ENCODE data around the gene TBC1D14. TPM values are rescaled to one million over a fixed set of nuclear protein-coding genes. Genes with fewer than 3 reads are reported as not detected.

TBC1D14 gene
- total and polyA plus RNA-seq, 2 of the 4 experiments (the other 2 are of a cell fraction), result 31.7 to 40.7 TPM

DNA sequence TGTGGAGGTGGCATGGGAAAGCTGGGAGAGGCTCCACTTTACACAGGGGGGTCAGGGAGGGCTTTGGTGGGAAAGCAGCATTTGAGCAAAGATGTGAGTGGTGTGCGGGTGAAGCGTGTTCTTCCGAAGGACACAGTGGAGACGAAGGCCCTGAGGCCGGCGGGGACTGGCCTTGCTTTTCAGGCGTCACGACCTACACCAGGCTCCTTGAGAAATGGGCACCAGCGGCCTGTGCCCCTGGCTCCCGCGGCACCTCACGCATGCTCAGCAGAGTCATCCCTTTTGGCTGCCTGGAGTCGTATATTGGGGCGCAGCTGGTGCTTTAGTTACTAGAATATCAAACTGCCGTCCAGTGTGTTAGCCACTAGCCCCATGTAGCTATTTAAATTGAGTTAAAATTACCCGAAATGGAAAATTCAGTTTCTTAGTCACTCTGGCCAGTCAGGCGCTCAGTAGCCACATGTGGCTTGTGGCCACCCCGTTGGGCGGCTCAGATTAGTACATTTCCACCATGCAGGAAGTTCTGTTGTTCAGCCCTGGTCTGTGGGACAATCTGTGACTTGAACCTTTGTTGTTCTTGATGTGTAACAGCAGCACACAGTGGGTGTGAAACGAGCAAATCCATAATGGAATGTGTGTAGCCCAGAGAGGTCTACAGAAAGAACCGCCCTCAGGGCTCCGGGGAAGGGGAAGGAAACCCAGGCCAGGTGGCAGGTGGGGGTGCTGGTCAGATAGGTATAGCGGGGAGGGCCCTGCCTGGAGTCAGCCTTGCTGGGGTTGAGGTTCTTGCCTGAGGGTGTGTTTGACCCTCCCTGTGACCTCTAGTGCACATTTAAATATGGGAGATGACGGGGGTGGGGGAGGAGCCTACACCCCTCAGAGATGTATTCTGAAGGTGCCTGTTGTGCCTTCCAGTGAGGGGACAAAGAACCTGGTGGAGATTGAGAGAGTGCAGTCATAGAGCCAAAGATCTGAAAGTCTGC lies 30.4 kb downstream of the TBC1D14 start:
- in situ Hi-C loops (cut with MboI; ENCODE audit: low sequenced_read_pairs) (no loop called here), dilution Hi-C loops (cut with HindIII; ENCODE audit: low sequenced_read_pairs, unreplicated experiment) (no loop called here), intact Hi-C loops (cut with micrococcal nuclease) (no loop called here)
- Histone ChIP-seq H3K79me1 (ENCODE audit: low read depth in 1 of 2, low read length in 2 of 2) (peaks cover 25 to 59% of the 10 kb centered on the region in 2 experiments; a peak in 3 of 4 replicates), H3K27me3 (ENCODE audit: control insufficient read depth, insufficient read depth, low read length) (no peaks in the 10 kb centered on the region), H4K91ac (ENCODE audit: insufficient read depth, low read depth, low read length) (peak overlapping the region; percentile 60; the same call in 1 of the 2 replicates), H3K18ac (ENCODE audit: low read depth, low read length) (no peak overlapping the region), H2BK5ac (ENCODE audit: low read depth, low read length, poor library complexity, severe bottlenecking) (no peak overlapping the region), H4K5ac (ENCODE audit: low read depth, low read length) (no peak overlapping the region; the same call in 1 of the 2 replicates), H3K9me3 (ENCODE audit: control insufficient read depth, insufficient read depth, low read length) (no peaks in the 10 kb centered on the region), H3K56ac (ENCODE audit: extremely low read depth, insufficient read depth, low read length) (no peak overlapping the region), H4K8ac (ENCODE audit: low read depth in 2 of 2, low read length in 2 of 2) (peak overlapping the region in 1 of 2 experiments; percentile 72; a peak in 1 of 4 replicates), H3K27ac (ENCODE audit: insufficient read depth, low read length) (no peak overlapping the region), H3K14ac (replicated peaks; ENCODE audit: low read depth, low read length) (peak overlapping the region; percentile 94), H2AK9ac (replicated peaks; ENCODE audit: low read depth, low read length, poor library complexity) (no peak overlapping the region), H3K4me1 (ENCODE audit: control insufficient read depth, insufficient read depth, low read length) (peaks cover 29% of the 10 kb centered on the region), H3K9ac (ENCODE audit: low read depth, low read length) (no peak overlapping the region), H2BK15ac (ENCODE audit: low read depth, low read length) (0 out of 3 replicates have a peak overlapping the region, but pooled peaks have one; percentile 94), H4K20me1 (ENCODE audit: insufficient read depth, low read length) (peaks cover 3% of the 10 kb centered on the region; the same call in 1 of the 2 replicates), H2BK20ac (ENCODE audit: low read depth, low read length) (peak overlapping the region; percentile 97), H2AFZ (replicated peaks; ENCODE audit: low read length, poor library complexity) (peak overlapping the region; percentile 23), H3K23ac (ENCODE audit: low read depth, low read length) (peak overlapping the region; percentile 46; the same call in 1 of the 2 replicates), H2BK120ac (ENCODE audit: low read depth, low read length) (peak overlapping the region; percentile 91), H3K4me2 (ENCODE audit: low read depth, low read length) (no peak overlapping the region), H2AK5ac (ENCODE audit: low read depth, low read length) (peak overlapping the region; percentile 94), H3K9me1 (ENCODE audit: insufficient read depth, low read length) (peaks cover 33% of the 10 kb centered on the region), H3K36me3 (ENCODE audit: control insufficient read depth, insufficient read depth, low read length) (no peaks in the 10 kb centered on the region; the same call in 1 of the 2 replicates), H3K4me3 (ENCODE audit: insufficient read depth, low read depth, low read length) (no peak overlapping the region), H3K4ac (ENCODE audit: low read depth, low read length) (peak overlapping the region; percentile 94)
- ATAC-seq (ENCODE audit: low read depth), result no peak
- TF ChIP-seq RAD21 (IDR thresholded peaks at IDR 0.05; ENCODE audit: low read length) (no peak), MAFK (IDR thresholded peaks at IDR 0.05; ENCODE audit: low read depth, low read length) (no peak), RFX5 (IDR thresholded peaks at IDR 0.05; ENCODE audit: low read depth, low read length) (no peak), SMC3 (IDR thresholded peaks at IDR 0.05; ENCODE audit: low read depth, low read length) (no peak), USF2 (IDR thresholded peaks at IDR 0.05; ENCODE audit: low read depth, low read length) (no peak), CTCF (conservative IDR thresholded peaks at IDR 0.05; ENCODE audit: low read depth, low read length) (no peak)
- TF ChIP-seq, protein P1, sequence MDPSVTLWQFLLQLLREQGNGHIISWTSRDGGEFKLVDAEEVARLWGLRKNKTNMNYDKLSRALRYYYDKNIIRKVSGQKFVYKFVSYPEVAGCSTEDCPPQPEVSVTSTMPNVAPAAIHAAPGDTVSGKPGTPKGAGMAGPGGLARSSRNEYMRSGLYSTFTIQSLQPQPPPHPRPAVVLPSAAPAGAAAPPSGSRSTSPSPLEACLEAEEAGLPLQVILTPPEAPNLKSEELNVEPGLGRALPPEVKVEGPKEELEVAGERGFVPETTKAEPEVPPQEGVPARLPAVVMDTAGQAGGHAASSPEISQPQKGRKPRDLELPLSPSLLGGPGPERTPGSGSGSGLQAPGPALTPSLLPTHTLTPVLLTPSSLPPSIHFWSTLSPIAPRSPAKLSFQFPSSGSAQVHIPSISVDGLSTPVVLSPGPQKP (IDR thresholded peaks at IDR 0.05; ENCODE audit: borderline replicate concordance, low read depth, low read length), result no peak
- POLR2A ChIA-PET (ENCODE audit: unreplicated experiment), result no interaction called here
- no peak for DNase-seq
- WGBS, 2 experiments (ENCODE audit: extremely low coverage in 2 of 2, insufficient read length in 1 of 2), result 93% methylated on average over 18 of the region's 24 CpGs; no CpG with 5 or more reads in 1 of the 2 experiments
- CTCF ChIA-PET, result no interaction called here
- BruUV-seq (replicated peaks), result no TSS peak
